Measurements from ENCODE around the gene GPR15. TPM values are rescaled to one million over a fixed set of nuclear protein-coding genes. Genes with fewer than 3 reads are reported as not detected.

GPR15 gene
- total RNA-seq: 1 to 10 TPM; 1.4 to 2.2 TPM

GRCh38 chr3:98531622-98532274, at the start of gene GPR15:
GPR15 (plus strand) TSS chr3:98531978; CDS start chr3:98532034, 56 bp downstream.
- Mint-ChIP-seq H3K9me3 (no peaks in the 10 kb centered on the region), H3K27ac (peak within 1 kb of the TSS; percentile 76), H3K36me3 (ENCODE audit: low read depth) (peaks cover 31% of the 10 kb centered on the region), H3K4me3 (peak within 1 kb of the TSS; percentile 54), H3K27me3 (no peaks in the 10 kb centered on the region), H3K4me1 (ENCODE audit: low read depth) (peaks cover 35% of the 10 kb centered on the region)
- ChIA-PET POLR2A (interaction anchor here (0.8 to 13.1 kb wide), 5 partner anchors 9 to 33 kb away, joined by 3 to 204 read pairs (median 5); partner anchors contain the start of gene CLDND1), CTCF (interaction anchor here (1.2 to 1.6 kb wide), 2 partner anchors 23 to 42 kb away, joined by 3 to 7 read pairs; no protein-coding TSS in a partner anchor)
- ATAC-seq (no peak), DNase-seq (no peak)
- TF ChIP-seq, protein P1, sequence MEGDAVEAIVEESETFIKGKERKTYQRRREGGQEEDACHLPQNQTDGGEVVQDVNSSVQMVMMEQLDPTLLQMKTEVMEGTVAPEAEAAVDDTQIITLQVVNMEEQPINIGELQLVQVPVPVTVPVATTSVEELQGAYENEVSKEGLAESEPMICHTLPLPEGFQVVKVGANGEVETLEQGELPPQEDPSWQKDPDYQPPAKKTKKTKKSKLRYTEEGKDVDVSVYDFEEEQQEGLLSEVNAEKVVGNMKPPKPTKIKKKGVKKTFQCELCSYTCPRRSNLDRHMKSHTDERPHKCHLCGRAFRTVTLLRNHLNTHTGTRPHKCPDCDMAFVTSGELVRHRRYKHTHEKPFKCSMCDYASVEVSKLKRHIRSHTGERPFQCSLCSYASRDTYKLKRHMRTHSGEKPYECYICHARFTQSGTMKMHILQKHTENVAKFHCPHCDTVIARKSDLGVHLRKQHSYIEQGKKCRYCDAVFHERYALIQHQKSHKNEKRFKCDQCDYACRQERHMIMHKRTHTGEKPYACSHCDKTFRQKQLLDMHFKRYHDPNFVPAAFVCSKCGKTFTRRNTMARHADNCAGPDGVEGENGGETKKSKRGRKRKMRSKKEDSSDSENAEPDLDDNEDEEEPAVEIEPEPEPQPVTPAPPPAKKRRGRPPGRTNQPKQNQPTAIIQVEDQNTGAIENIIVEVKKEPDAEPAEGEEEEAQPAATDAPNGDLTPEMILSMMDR (IDR thresholded peaks at IDR 0.05): no peak
- intact Hi-C loops (cut with micrococcal nuclease): no loop called here

DNA sequence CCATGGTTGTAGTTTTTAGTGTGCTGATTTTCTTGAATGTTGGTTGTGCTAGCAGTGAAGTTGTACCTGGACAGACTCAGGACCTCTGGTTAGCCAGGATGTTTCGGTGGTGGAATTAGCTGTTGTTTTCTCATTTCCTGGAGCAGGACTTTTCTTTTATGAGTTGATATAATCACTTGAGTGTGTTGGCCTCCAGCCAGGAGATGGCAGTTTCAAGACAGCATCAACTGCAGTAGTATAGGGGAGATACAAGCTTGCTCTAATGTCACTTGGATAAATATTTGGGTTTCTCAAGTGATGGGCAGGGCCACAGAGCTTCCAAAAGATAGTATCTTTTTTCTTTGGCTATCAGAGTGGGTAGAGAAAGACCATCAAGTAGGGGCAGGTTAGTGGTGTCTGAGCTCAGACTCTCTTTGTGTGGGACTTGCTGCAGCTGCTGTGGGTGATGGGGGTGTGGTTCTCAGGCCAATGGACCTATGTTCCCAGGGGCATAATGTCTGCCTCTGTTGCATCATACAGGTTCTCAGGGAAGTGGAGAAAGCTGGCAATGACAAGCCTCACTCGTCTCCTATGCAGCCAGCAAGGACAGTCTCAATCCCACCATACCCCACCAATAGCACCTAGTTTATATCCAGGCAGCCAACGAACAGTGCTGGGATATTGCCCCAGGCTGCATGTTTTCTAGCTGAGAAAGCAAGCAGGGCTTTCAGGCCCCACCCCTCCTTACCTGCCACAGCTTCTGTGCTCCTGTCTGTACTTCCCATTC, 48.9 kb upstream of the GPR15 start:
- H3K4me3 Mint-ChIP-seq: no peak overlapping the region
- peaks cover 2% of the 10 kb centered on the region for H3K27me3 Mint-ChIP-seq
- ATAC-seq (no peak), DNase-seq (no peak)
- intact Hi-C loops (cut with micrococcal nuclease): no loop called here
- TF ChIP-seq, protein P1 (IDR thresholded peaks at IDR 0.05): no peak
- H3K27ac Mint-ChIP-seq: no peak overlapping the region
- H3K9me3 Mint-ChIP-seq: peaks cover 31% of the 10 kb centered on the region
- POLR2A ChIA-PET: no interaction called here
- H3K4me1 Mint-ChIP-seq (ENCODE audit: low read depth): no peaks in the 10 kb centered on the region
- CTCF ChIA-PET: interaction anchor here (1.2 to 1.7 kb wide), 3 partner anchors 14 to 334 kb away, joined by 3 to 4 read pairs (median 3); no protein-coding TSS in a partner anchor
- H3K36me3 Mint-ChIP-seq (ENCODE audit: low read depth): peaks cover 6% of the 10 kb centered on the region

DNA sequence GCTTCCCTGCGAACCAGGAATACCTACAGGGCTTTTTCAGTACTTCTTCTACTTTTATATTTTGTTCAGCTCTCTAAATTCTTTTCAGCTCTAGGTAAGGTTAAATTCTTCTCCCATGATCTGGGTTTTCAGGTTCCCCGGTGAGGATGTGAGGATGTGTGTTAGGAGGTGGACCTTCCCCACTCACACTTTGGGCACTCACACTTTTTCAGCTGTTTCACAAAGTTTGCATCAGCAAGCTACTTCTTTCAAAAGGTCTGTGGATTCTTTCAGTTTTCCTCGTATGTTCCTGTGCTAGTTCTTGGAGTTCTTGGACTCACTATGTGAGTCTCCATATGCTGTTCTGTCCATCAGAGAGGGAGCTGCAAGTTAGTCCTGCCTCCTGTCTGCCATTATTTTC, 48.2 kb upstream of the GPR15 start:
- H3K9me3 Mint-ChIP-seq: peaks cover 37% of the 10 kb centered on the region
- no peaks in the 10 kb centered on the region for H3K4me1 Mint-ChIP-seq (ENCODE audit: low read depth)
- TF ChIP-seq, protein P1 (IDR thresholded peaks at IDR 0.05): no peak
- H3K36me3 Mint-ChIP-seq (ENCODE audit: low read depth): peaks cover 12% of the 10 kb centered on the region
- no peak for ATAC-seq
- peaks cover 2% of the 10 kb centered on the region for H3K27me3 Mint-ChIP-seq
- H3K4me3 Mint-ChIP-seq: no peak overlapping the region
- ChIA-PET CTCF (interaction anchor here (1.2 to 1.7 kb wide), 3 partner anchors 13 to 334 kb away, joined by 3 to 4 read pairs (median 3); no protein-coding TSS in a partner anchor), POLR2A (no interaction called here)
- H3K27ac Mint-ChIP-seq: no peak overlapping the region
- intact Hi-C loops (cut with micrococcal nuclease): no loop called here
- no peak for DNase-seq

- H3K27ac Mint-ChIP-seq: no peak within 1 kb of the TSS
- POLR2A ChIA-PET: no interaction called here
- intact Hi-C loops (cut with micrococcal nuclease): no loop called here
- no peaks in the 10 kb centered on the region for H3K9me3 Mint-ChIP-seq
- TF ChIP-seq, protein P1 (IDR thresholded peaks at IDR 0.05): no peak
- no peak for ATAC-seq
- H3K4me3 Mint-ChIP-seq: no peak within 1 kb of the TSS
- peaks cover 2% of the 10 kb centered on the region for H3K27me3 Mint-ChIP-seq
- no peak for DNase-seq
- CTCF ChIA-PET: interaction anchor here (0.9 kb wide), 1 partner anchor 14 kb away, joined by 3 read pairs; no protein-coding TSS in a partner anchor
- H3K4me1 Mint-ChIP-seq (ENCODE audit: low read depth): peaks cover 3% of the 10 kb centered on the region
- H3K36me3 Mint-ChIP-seq (ENCODE audit: low read depth): peaks cover 2% of the 10 kb centered on the region
Measured at GRCh38 chr3:98497381-98497780, 34.4 kb upstream of the GPR15 start, which contains the start of gene OR5K2. OR5K2 (plus strand) TSS chr3:98497681; CDS start chr3:98497681, 0 bp downstream.

Data from activated CD8-positive, alpha-beta T cell treated with anti-CD3 and anti-CD28 coated beads for 36 hours (primary cell).